ENCODE results near the gene CHST1. TPM values are rescaled to one million over a fixed set of nuclear protein-coding genes. Genes with fewer than 3 reads are reported as not detected.

CHST1 gene
- total and polyA plus RNA-seq, 4 experiments from 2014 or later, result not detected

DNA sequence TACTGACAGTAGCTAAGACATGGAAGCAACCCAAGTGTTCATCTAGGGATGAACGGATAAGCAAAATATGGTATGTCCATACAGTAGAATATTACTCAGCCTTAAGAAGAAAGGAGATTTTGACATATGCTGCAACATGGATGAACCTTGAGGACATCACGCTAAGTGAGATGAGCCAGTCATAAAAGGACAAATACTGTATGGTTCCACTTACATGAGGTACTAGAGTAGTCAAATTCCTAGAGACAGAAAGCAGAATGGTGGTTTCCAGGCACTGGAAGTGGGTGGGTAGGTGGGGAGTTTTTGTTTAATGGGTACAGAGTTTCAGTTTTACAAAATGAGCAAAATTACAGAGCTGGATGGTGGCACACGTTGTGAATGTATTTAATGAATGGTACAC, 18.1 kb downstream of the CHST1 start:
- Mint-ChIP-seq H3K27ac (no peak overlapping the region), H3K27me3 (peaks cover 9 to 25% of the 10 kb centered on the region in 2 donors), H3K36me3 (no peaks in the 10 kb centered on the region), H3K4me1 (peaks cover 0 to 3% (median under 1%) of the 10 kb centered on the region in 4 donors), H3K4me3 (no peak overlapping the region), H3K9me3 (no peaks in the 10 kb centered on the region)
- no peak for DNase-seq
- Histone ChIP-seq H3K4me1 (ENCODE audit: insufficient read depth, low read length) (no peaks in the 10 kb centered on the region), H3K27ac (ENCODE audit: low read depth, low read length) (no peak overlapping the region), H3K36me3 (ENCODE audit: insufficient read depth, low read length) (no peaks in the 10 kb centered on the region), H3K4me3 (ENCODE audit: low read length in 2 of 2) (no peak overlapping the region), H3K9me3 (ENCODE audit: control insufficient read depth in 1 of 2, low read length in 2 of 2) (no peaks in the 10 kb centered on the region), H3K27me3 (ENCODE audit: insufficient read depth, low read length) (no peaks in the 10 kb centered on the region)
- intact Hi-C loops (cut with micrococcal nuclease), result no loop called here
- POLR2A ChIA-PET (ENCODE audit: partially characterized antibody), result no interaction called here
- CTCF ChIA-PET (ENCODE audit: partially characterized antibody), result interaction anchor here (2.7 kb wide), 1 partner anchor 10 kb away, joined by 8 read pairs; no protein-coding TSS in a partner anchor

DNA sequence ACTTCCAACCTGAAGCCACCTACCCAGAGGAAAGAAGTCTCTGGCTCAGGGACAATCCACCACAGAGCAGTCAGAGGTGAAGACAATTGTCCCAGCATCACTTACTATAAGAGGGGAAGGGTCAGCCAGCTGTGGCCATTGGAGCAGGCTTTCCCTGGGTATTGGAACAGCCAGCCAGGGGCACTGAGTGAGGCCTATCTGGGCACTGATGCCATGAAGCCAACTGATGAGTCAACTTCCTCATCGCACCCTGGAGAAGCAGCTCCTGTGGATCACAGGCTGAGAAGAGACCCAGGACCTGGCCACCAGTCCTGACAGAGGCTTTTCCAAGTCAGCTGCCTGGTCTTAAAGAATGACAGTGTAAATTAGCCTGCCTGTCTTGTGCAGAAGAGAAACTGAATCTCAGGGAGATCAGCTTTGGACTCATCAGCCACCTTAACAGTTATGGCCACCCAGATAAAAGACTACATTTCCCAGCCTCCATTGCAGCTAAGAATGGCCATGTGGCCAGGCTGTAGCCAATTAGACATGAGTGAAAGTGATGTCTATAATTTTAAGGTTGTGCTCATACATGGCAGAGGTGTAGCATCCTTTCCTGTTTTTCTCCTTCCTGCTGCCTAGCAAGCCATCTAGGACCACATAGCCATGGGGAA, 19.0 kb downstream of the CHST1 start:
- Histone ChIP-seq H3K4me3 (ENCODE audit: low read length in 2 of 2) (no peak overlapping the region), H3K27me3 (ENCODE audit: insufficient read depth, low read length) (no peaks in the 10 kb centered on the region), H3K4me1 (ENCODE audit: insufficient read depth, low read length) (no peaks in the 10 kb centered on the region), H3K9me3 (ENCODE audit: control insufficient read depth in 1 of 2, low read length in 2 of 2) (no peaks in the 10 kb centered on the region), H3K36me3 (ENCODE audit: insufficient read depth, low read length) (no peaks in the 10 kb centered on the region), H3K27ac (ENCODE audit: low read depth, low read length) (no peak overlapping the region)
- Mint-ChIP-seq H3K4me1 (peaks cover 0 to 3% (median under 1%) of the 10 kb centered on the region in 4 donors), H3K4me3 (no peak overlapping the region), H3K27ac (no peak overlapping the region), H3K36me3 (no peaks in the 10 kb centered on the region), H3K27me3 (peaks cover 10 to 20% of the 10 kb centered on the region in 2 donors), H3K9me3 (no peaks in the 10 kb centered on the region)
- intact Hi-C loops (cut with micrococcal nuclease), result no loop called here
- ChIA-PET POLR2A (ENCODE audit: partially characterized antibody) (no interaction called here), CTCF (ENCODE audit: partially characterized antibody) (interaction anchor here (2.0 to 3.3 kb wide), 2 partner anchors 8 to 11 kb away, joined by 7 to 16 read pairs; no protein-coding TSS in a partner anchor)
- peak in 4 of 5 donors; percentile 9 to 39 (median 26) for DNase-seq

DNA sequence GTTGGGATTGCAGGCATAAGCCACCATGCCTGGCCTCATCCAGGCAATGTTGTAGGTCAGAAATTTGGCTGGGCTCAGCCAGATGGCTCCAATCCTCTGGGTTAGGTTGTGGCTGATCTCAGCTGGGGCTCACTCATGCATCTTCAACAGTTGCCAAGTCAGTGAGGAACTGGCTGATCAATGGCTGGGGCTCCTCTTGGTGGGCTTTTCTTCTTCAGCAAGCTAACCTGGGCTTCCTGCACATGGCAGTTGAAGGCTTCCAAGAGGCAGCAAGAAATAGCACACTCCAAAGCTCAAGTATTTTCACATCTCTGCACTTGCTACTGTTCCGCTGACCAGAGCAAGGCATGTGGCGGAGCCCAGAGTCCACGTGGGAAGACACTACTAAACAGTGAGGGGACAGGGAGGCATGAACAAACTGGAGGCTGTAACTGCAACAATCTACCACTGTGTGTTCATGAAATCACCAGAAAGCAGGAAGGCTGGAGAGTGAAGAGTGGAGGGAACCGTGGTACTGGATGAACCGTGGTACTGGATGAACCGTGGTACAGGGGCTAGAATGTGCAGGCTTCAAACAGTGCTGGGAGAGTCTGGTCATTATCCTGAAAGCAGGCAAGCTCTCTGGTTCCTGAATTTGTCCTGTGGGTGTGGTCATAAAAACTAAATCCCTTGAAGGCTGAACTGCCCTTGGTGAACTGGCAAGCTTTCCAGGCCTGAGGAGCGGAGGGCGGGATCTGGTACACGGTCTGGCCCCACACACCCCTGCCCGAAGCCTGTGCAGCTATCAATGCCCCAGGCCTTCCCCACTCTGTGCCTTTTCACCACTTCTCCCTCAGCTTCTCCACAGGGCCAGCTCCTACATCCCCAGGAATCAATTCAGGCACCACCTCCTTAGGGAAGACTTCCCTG, 20.2 kb downstream of the CHST1 start:
- Mint-ChIP-seq H3K27me3 (peaks cover 8 to 12% of the 10 kb centered on the region in 2 donors), H3K4me3 (no peak overlapping the region), H3K27ac (no peak overlapping the region), H3K9me3 (no peaks in the 10 kb centered on the region), H3K36me3 (no peaks in the 10 kb centered on the region), H3K4me1 (peaks cover 0 to 3% (median under 1%) of the 10 kb centered on the region in 4 donors)
- Histone ChIP-seq H3K27ac (ENCODE audit: low read depth, low read length) (no peak overlapping the region), H3K36me3 (ENCODE audit: insufficient read depth, low read length) (no peaks in the 10 kb centered on the region), H3K4me3 (ENCODE audit: low read length in 2 of 2) (no peak overlapping the region), H3K27me3 (ENCODE audit: insufficient read depth, low read length) (no peaks in the 10 kb centered on the region), H3K4me1 (ENCODE audit: insufficient read depth, low read length) (no peaks in the 10 kb centered on the region), H3K9me3 (ENCODE audit: control insufficient read depth in 1 of 2, low read length in 2 of 2) (no peaks in the 10 kb centered on the region)
- ChIA-PET CTCF (ENCODE audit: partially characterized antibody) (interaction anchor here (2.0 to 3.3 kb wide), 2 partner anchors 9 to 12 kb away, joined by 7 to 16 read pairs; no protein-coding TSS in a partner anchor), POLR2A (ENCODE audit: partially characterized antibody) (no interaction called here)
- DNase-seq, result no peak
- intact Hi-C loops (cut with micrococcal nuclease), result no loop called here

DNA sequence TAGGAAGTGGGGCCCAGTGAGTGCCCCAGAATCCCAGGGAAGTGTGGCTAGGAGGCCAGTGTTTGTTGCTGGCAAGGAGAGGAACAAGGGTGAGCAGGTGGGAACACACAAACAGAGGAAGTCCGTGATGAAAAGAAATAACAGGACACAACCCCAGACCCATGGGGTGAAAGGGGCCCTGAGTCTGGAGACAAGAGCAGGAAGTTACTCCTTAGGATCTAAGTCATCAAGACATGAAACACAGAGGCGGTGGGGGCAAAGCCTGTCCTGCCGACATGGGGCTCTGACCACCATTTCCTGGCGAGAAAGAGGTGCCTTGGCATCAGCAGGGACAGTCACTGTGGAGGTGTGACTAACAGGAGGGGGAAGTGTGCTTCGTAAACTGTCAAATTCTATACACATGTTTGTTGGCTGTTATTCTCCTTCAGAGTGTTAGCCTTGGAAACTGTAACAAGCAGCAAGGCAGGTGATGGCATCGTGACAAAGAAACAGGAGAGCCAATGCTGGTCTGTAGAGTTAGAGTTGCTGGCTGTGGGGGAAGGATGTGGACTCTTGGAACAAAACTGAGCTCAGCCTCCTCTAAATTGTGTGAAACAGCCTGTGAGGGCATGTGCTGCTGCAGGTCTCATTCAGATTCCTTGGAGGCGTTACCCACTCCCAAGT, 21.7 kb downstream of the CHST1 start:
- no peak overlapping the region for H3K4me3 Mint-ChIP-seq
- H3K9me3 Mint-ChIP-seq, result peaks cover 0 to 7% (median 4%) of the 10 kb centered on the region in 8 donors
- intact Hi-C loops (cut with micrococcal nuclease), result no loop called here
- peaks cover 0 to 3% (median under 1%) of the 10 kb centered on the region in 4 donors for H3K4me1 Mint-ChIP-seq
- H3K9me3 ChIP-seq (ENCODE audit: control insufficient read depth in 1 of 2, low read length in 2 of 2), result no peaks in the 10 kb centered on the region
- H3K36me3 ChIP-seq (ENCODE audit: insufficient read depth, low read length), result no peaks in the 10 kb centered on the region
- POLR2A ChIA-PET (ENCODE audit: partially characterized antibody), result no interaction called here
- H3K4me3 ChIP-seq (ENCODE audit: low read length in 2 of 2), result no peak overlapping the region
- H3K4me1 ChIP-seq (ENCODE audit: insufficient read depth, low read length), result no peaks in the 10 kb centered on the region
- no peaks in the 10 kb centered on the region for H3K36me3 Mint-ChIP-seq
- CTCF ChIA-PET (ENCODE audit: partially characterized antibody), result interaction anchor here (3.3 kb wide), 1 partner anchor 11 kb away, joined by 16 read pairs; no protein-coding TSS in a partner anchor
- peaks cover 10 to 17% of the 10 kb centered on the region in 2 donors for H3K27me3 Mint-ChIP-seq
- DNase-seq, result no peak
- no peak overlapping the region for H3K27ac Mint-ChIP-seq
- no peak overlapping the region for H3K27ac ChIP-seq (ENCODE audit: low read depth, low read length)
- H3K27me3 ChIP-seq (ENCODE audit: insufficient read depth, low read length), result no peaks in the 10 kb centered on the region

DNA sequence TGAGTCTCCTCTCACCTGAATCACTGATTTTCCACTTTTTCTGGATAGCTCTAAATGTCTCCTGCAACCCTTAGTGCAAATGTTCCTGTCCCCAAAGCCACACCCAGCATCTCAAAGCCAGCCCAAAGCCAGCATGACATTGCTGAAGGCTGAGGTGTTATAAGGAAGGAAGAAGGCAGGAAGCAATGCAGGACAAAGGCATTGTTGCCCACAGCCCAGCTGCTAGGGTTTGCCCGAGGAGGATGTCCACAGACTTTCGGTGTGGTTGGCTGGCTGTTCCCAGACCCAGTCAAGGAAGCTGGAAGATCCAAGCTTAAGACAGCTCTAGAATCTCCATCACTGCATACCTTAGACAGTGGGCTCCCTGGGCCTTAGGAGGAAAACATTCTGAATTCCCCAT, 23.5 kb downstream of the CHST1 start:
- Histone ChIP-seq H3K36me3 (ENCODE audit: insufficient read depth, low read length) (no peaks in the 10 kb centered on the region), H3K9me3 (ENCODE audit: control insufficient read depth in 1 of 2, low read length in 2 of 2) (no peaks in the 10 kb centered on the region), H3K27me3 (ENCODE audit: insufficient read depth, low read length) (no peaks in the 10 kb centered on the region), H3K4me1 (ENCODE audit: insufficient read depth, low read length) (no peaks in the 10 kb centered on the region), H3K27ac (ENCODE audit: low read depth, low read length) (no peak overlapping the region), H3K4me3 (ENCODE audit: low read length in 2 of 2) (no peak overlapping the region)
- CTCF ChIA-PET (ENCODE audit: partially characterized antibody), result interaction anchor here (2.8 kb wide), 1 partner anchor 12 kb away, joined by 14 read pairs; no protein-coding TSS in a partner anchor
- POLR2A ChIA-PET (ENCODE audit: partially characterized antibody), result no interaction called here
- intact Hi-C loops (cut with micrococcal nuclease), result no loop called here
- Mint-ChIP-seq H3K4me3 (no peak overlapping the region), H3K4me1 (no peaks in the 10 kb centered on the region), H3K36me3 (no peaks in the 10 kb centered on the region), H3K9me3 (peaks cover 0 to 14% (median 10%) of the 10 kb centered on the region in 8 donors), H3K27ac (no peak overlapping the region), H3K27me3 (peaks cover 17% of the 10 kb centered on the region in 2 donors)
- no peak for DNase-seq

DNA sequence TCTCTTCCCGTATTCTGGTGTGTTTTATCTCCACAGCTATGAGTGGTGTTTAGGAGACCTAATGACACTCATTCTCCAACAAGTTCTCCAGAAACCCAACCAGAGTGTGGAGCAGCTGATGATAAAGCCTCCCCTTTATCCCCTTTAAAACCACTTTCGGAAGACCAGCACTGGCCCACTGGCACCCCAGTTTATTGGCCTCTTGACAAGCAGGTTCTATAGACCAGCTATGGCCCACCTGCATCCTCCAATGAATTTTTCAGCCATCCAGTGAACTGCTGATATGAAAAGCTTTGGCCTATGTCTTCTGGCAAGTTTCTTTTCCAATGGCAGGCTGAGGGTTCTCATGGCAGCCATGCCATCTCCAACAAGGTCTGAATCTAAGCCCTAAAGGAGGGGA, 27.4 kb downstream of the CHST1 start:
- Histone ChIP-seq H3K27me3 (ENCODE audit: insufficient read depth, low read length) (no peaks in the 10 kb centered on the region), H3K4me1 (ENCODE audit: insufficient read depth, low read length) (no peaks in the 10 kb centered on the region), H3K4me3 (ENCODE audit: low read length in 2 of 2) (no peak overlapping the region), H3K27ac (ENCODE audit: low read depth, low read length) (no peak overlapping the region), H3K36me3 (ENCODE audit: insufficient read depth, low read length) (no peaks in the 10 kb centered on the region), H3K9me3 (ENCODE audit: control insufficient read depth in 1 of 2, low read length in 2 of 2) (no peaks in the 10 kb centered on the region)
- DNase-seq, result no peak
- no peak overlapping the region for H3K27ac Mint-ChIP-seq
- intact Hi-C loops (cut with micrococcal nuclease), result no loop called here
- no peaks in the 10 kb centered on the region for H3K36me3 Mint-ChIP-seq
- no peak overlapping the region for H3K4me3 Mint-ChIP-seq
- peaks cover 23 to 27% of the 10 kb centered on the region in 2 donors for H3K27me3 Mint-ChIP-seq
- CTCF ChIA-PET (ENCODE audit: partially characterized antibody), result no interaction called here
- peaks cover 0 to 17% (median 10%) of the 10 kb centered on the region in 8 donors for H3K9me3 Mint-ChIP-seq
- H3K4me1 Mint-ChIP-seq, result no peaks in the 10 kb centered on the region
- POLR2A ChIA-PET (ENCODE audit: partially characterized antibody), result no interaction called here

DNA sequence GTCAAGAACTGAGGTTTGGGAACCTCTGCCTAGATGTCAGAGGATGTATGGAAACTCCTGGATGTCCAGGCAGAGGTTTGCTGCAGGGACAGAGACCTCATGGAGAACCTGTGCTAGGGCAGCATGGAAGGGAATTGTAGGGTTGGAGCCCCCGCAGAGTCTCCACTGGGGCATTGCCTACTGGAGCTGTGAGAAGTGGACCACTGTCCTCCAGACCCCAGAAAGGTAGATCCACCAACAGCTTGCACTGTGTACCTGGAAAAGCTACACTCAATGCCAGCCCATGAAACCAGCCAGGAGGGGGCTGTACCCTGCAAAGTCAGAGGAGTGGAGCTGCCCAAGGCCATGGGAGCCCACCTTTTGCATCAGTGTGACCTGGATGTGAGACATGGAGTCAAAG, 29.5 kb downstream of the CHST1 start:
- Histone ChIP-seq H3K4me1 (ENCODE audit: insufficient read depth, low read length) (no peaks in the 10 kb centered on the region), H3K4me3 (ENCODE audit: low read length in 2 of 2) (no peak overlapping the region), H3K27ac (ENCODE audit: low read depth, low read length) (no peak overlapping the region), H3K36me3 (ENCODE audit: insufficient read depth, low read length) (no peaks in the 10 kb centered on the region), H3K9me3 (ENCODE audit: control insufficient read depth in 1 of 2, low read length in 2 of 2) (no peaks in the 10 kb centered on the region), H3K27me3 (ENCODE audit: insufficient read depth, low read length) (no peaks in the 10 kb centered on the region)
- ChIA-PET POLR2A (ENCODE audit: partially characterized antibody) (no interaction called here), CTCF (ENCODE audit: partially characterized antibody) (interaction anchor here (1.1 kb wide), 1 partner anchor 19 kb away, joined by 3 read pairs; no protein-coding TSS in a partner anchor)
- H3K27ac Mint-ChIP-seq, result no peak overlapping the region
- H3K36me3 Mint-ChIP-seq, result no peaks in the 10 kb centered on the region
- peaks cover 30 to 32% of the 10 kb centered on the region in 2 donors for H3K27me3 Mint-ChIP-seq
- no peaks in the 10 kb centered on the region for H3K4me1 Mint-ChIP-seq
- DNase-seq, result no peak
- peaks cover 0 to 22% (median 12%) of the 10 kb centered on the region in 8 donors for H3K9me3 Mint-ChIP-seq
- H3K4me3 Mint-ChIP-seq, result no peak overlapping the region
- intact Hi-C loops (cut with micrococcal nuclease), result no loop called here

All from CD4-positive, alpha-beta memory T cell (primary cell).